Left ventricle myocardium inferior (tissue), 1 donor: ENCODE measurements around the gene RSRP1. TPM values are rescaled to one million over a fixed set of nuclear protein-coding genes. Genes with fewer than 3 reads are reported as not detected.
A peak's percentile ranks its signal among the peaks of the same experiment; 100 is the strongest.

ENCODE experiments used
- DNase-seq: peaks from one replicate; pipeline ENCODE4 v3.0.0-alpha.2; 2020
- H3K27ac ChIP-seq: fragments of 200-600 bp; replicated peaks from 2 replicates; pipeline ENCODE4 v1.8.0; 2021
- H3K27me3 ChIP-seq: fragments of 200-600 bp; 2 replicates; pipeline ENCODE4 v1.8.0; 2021; ENCODE audit warnings: low read depth
- H3K36me3 ChIP-seq: fragments of 200-600 bp; 2 replicates; pipeline ENCODE4 v1.8.0; 2021
- H3K4me1 ChIP-seq: fragments of 200-600 bp; 2 replicates; pipeline ENCODE4 v1.8.0; 2021
- H3K4me3 ChIP-seq: fragments of 200-600 bp; 2 replicates; pipeline ENCODE4 v1.8.0; 2021; ENCODE audit warnings: mild to moderate bottlenecking, moderate library complexity
- H3K9me3 ChIP-seq: fragments of 200-600 bp; replicated peaks from 2 replicates; pipeline ENCODE4 v1.8.0; 2021
- intact Hi-C: fragments of 100-400 bp; cut with micrococcal nuclease; formaldehyde crosslinking; loops from one replicate; pipeline ENCODE4 v1.11.0; 2022
- total RNA-seq: library from RNA; stranded (reverse); fragmentation: NEBNext Ultra II Directional; extraction: Animal tissue kit (Norgen Biotek cat#: 25700); gene quantifications from one replicate; pipeline ENCODE4 v1.2.1, GENCODE V29; 2021
- TF ChIP-seq, protein P1 (sequence below): fragments of 200-600 bp; IDR thresholded peaks from 2 replicates; pipeline ENCODE4 v1.8.0; 2021; ENCODE audit warnings: antibody characterized with exemption, mild to moderate bottlenecking, borderline replicate concordance
- donor health status: DM: no; HTN: yes; CAD: no; lungs with severe emphysema.

RSRP1 gene
- total RNA-seq, 1 donor from 2014 or later = 41.1 TPM

- intact Hi-C loops = no loop called here
- DNase-seq = no peak
- no peaks in the 10 kb centered on the region for H3K9me3 ChIP-seq
- H3K27me3 ChIP-seq = peaks cover 53% of the 10 kb centered on the region
- H3K4me3 ChIP-seq = no peak overlapping the region
- no peak overlapping the region for H3K27ac ChIP-seq
- TF ChIP-seq, protein P1, sequence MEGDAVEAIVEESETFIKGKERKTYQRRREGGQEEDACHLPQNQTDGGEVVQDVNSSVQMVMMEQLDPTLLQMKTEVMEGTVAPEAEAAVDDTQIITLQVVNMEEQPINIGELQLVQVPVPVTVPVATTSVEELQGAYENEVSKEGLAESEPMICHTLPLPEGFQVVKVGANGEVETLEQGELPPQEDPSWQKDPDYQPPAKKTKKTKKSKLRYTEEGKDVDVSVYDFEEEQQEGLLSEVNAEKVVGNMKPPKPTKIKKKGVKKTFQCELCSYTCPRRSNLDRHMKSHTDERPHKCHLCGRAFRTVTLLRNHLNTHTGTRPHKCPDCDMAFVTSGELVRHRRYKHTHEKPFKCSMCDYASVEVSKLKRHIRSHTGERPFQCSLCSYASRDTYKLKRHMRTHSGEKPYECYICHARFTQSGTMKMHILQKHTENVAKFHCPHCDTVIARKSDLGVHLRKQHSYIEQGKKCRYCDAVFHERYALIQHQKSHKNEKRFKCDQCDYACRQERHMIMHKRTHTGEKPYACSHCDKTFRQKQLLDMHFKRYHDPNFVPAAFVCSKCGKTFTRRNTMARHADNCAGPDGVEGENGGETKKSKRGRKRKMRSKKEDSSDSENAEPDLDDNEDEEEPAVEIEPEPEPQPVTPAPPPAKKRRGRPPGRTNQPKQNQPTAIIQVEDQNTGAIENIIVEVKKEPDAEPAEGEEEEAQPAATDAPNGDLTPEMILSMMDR = no peak
- no peaks in the 10 kb centered on the region for H3K36me3 ChIP-seq
- H3K4me1 ChIP-seq = no peaks in the 10 kb centered on the region
Observed at GRCh38 chr1:25208561-25209222, 38.6 kb downstream of the RSRP1 start.

DNA sequence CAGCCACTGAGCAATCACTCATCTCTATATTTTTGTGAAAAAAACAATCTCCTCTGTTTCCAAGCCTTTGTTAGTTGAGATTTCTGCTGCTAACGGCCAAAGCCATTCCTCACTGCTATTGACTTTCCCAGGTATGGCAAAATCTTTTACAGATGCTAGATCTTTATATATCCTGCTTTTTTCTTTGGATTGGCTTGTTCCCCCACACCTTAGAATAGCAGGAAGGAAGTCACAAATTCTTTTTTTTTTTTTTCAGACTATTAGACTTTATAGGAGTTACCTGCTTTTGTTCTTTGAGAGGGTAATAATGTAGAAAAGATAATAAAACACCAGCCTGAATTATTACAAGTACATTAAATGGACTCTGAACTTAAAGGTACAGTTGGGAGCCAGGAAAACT is 39.2 kb downstream of the RSRP1 start:
- H3K27me3 ChIP-seq = peaks cover 53% of the 10 kb centered on the region
- H3K9me3 ChIP-seq = no peaks in the 10 kb centered on the region
- no peak overlapping the region for H3K4me3 ChIP-seq
- TF ChIP-seq, protein P1 = no peak
- intact Hi-C loops = no loop called here
- H3K27ac ChIP-seq = no peak overlapping the region
- DNase-seq = no peak
- H3K4me1 ChIP-seq = no peaks in the 10 kb centered on the region
- H3K36me3 ChIP-seq = no peaks in the 10 kb centered on the region

- no peak for DNase-seq
- H3K36me3 ChIP-seq = no peaks in the 10 kb centered on the region
- H3K4me1 ChIP-seq = no peaks in the 10 kb centered on the region
- H3K9me3 ChIP-seq = no peaks in the 10 kb centered on the region
- peaks cover 41% of the 10 kb centered on the region for H3K27me3 ChIP-seq
- intact Hi-C loops = no loop called here
- H3K27ac ChIP-seq = no peak overlapping the region
- no peak overlapping the region for H3K4me3 ChIP-seq
- TF ChIP-seq, protein P1 = no peak
Observed at GRCh38 chr1:25206201-25206600, 41.1 kb downstream of the RSRP1 start.

GRCh38 chr1:25205786-25206185 is 41.5 kb downstream of the RSRP1 start:
- no peaks in the 10 kb centered on the region for H3K36me3 ChIP-seq
- H3K4me1 ChIP-seq = no peaks in the 10 kb centered on the region
- intact Hi-C loops = no loop called here
- no peak overlapping the region for H3K27ac ChIP-seq
- DNase-seq = no peak
- no peaks in the 10 kb centered on the region for H3K9me3 ChIP-seq
- peaks cover 37% of the 10 kb centered on the region for H3K27me3 ChIP-seq
- no peak overlapping the region for H3K4me3 ChIP-seq
- TF ChIP-seq, protein P1 = no peak

DNA sequence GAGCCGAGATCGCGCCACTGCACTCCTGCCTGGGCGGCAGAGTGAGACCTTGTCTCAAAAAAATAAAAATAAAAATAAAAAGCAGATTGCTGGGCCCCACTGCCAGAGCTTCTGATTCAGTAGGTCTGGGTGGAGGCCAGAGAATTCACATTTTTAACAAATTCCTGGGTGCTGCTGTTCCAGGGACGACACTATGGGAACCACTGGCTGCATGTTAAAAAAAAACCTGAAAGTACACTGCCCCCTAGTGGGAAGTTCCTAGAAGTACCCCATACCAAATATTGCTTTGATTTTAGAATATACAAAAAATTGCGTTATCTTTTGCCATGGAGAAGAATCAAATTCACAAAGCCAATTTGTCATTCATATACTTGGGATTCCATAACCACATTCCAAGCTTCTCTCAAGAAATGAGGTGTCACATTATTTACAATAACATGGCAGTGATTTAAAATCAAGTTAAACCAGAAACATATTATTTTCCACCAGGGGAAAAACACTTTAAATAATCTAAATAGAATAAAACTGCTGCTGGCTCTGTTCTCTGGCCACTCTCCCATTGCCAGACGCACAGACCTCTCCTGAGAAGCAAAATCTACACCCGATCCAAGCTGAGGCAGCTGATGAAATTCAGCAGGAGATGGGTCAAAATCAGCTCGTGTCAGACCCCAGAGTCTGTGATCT is 42.3 kb downstream of the RSRP1 start:
- Histone ChIP-seq H3K36me3 (no peaks in the 10 kb centered on the region), H3K4me1 (no peaks in the 10 kb centered on the region), H3K4me3 (no peak overlapping the region), H3K27me3 (peaks cover 31% of the 10 kb centered on the region), H3K27ac (no peak overlapping the region), H3K9me3 (no peaks in the 10 kb centered on the region)
- intact Hi-C loops = no loop called here
- no peak for DNase-seq
- TF ChIP-seq, protein P1 = peak; percentile 89
